Subcutaneous abdominal adipose tissue (tissue), 5 donors: ENCODE results near the gene POGLUT3.

Experiments used
- H3K27ac ChIP-seq: one replicate; pipeline ENCODE4 v1.7.0; 2013; ENCODE audit warnings: low read depth, mild to moderate bottlenecking, inconsistent platforms, low read length, moderate library complexity
- H3K27me3 ChIP-seq, 5 donors: one replicate each; pipeline ENCODE4 v1.7.0; 2013; ENCODE audit warnings: low read length in 5 of 5, inconsistent platforms in 1 of 5; ENCODE audit not compliant: control insufficient read depth in 5 of 5, insufficient read depth in 4 of 5
- H3K36me3 ChIP-seq, 5 donors: one replicate each; pipeline ENCODE4 v1.7.0; 2013; ENCODE audit warnings: low read length in 5 of 5; ENCODE audit not compliant: control insufficient read depth in 5 of 5, insufficient read depth in 5 of 5
- H3K4me1 ChIP-seq, 5 donors: one replicate each; pipeline ENCODE4 v1.7.0; 2013; ENCODE audit warnings: low read length in 5 of 5, mild to moderate bottlenecking in 3 of 5, moderate library complexity in 1 of 5; ENCODE audit not compliant: control insufficient read depth in 5 of 5, insufficient read depth in 5 of 5
- H3K4me3 ChIP-seq, 5 donors: one replicate each; pipeline ENCODE4 v1.7.0; 2013; ENCODE audit warnings: low read length in 5 of 5, low read depth in 1 of 5
- H3K9ac ChIP-seq, 5 donors: one replicate each; pipeline ENCODE4 v1.7.0; 2013; ENCODE audit warnings: low read length in 5 of 5, mild to moderate bottlenecking in 4 of 5, moderate library complexity in 3 of 5
- H3K9me3 ChIP-seq, 5 donors: one replicate each; pipeline ENCODE4 v1.7.0; 2013; ENCODE audit warnings: low read length in 5 of 5; ENCODE audit not compliant: control insufficient read depth in 5 of 5
- donor health status: healthy.
- donor health status: healthy.
- donor health status: healthy.
- donor health status: healthy.
- donor health status: healthy.

POGLUT3 gene

GRCh38 chr11:108498046-108498815, at the start of gene POGLUT3:
Gene POGLUT3 (minus strand): TSS chr11:108498384. CDS start chr11:108498366, 18 bp downstream.
- Histone ChIP-seq H3K9me3 (no peaks in the 10 kb centered on the region), H3K4me1 (peaks cover 0 to 21% (median 10%) of the 10 kb centered on the region in 5 donors), H3K36me3 (no peaks in the 10 kb centered on the region), H3K27me3 (no peaks in the 10 kb centered on the region), H3K9ac (peak within 1 kb of the TSS; percentile 64 to 85 (median 78)), H3K4me3 (peak within 1 kb of the TSS; percentile 69 to 85 (median 80)), H3K27ac (peak within 1 kb of the TSS; percentile 94)

- H3K4me1 ChIP-seq: peaks cover 0 to 5% (median 0%) of the 10 kb centered on the region in 5 donors
- H3K27me3 ChIP-seq: no peaks in the 10 kb centered on the region
- H3K27ac ChIP-seq: no peak overlapping the region
- no peak overlapping the region for H3K4me3 ChIP-seq
- no peaks in the 10 kb centered on the region for H3K9me3 ChIP-seq
- no peak overlapping the region for H3K9ac ChIP-seq
- no peaks in the 10 kb centered on the region for H3K36me3 ChIP-seq
Measured at GRCh38 chr11:108545909-108546501, 47.8 kb upstream of the POGLUT3 start.

- no peaks in the 10 kb centered on the region for H3K27me3 ChIP-seq
- peaks cover 0 to 5% (median 0%) of the 10 kb centered on the region in 5 donors for H3K4me1 ChIP-seq
- no peaks in the 10 kb centered on the region for H3K9me3 ChIP-seq
- H3K27ac ChIP-seq: no peak overlapping the region
- H3K9ac ChIP-seq: no peak overlapping the region
- H3K4me3 ChIP-seq: no peak overlapping the region
- no peaks in the 10 kb centered on the region for H3K36me3 ChIP-seq
Measured at GRCh38 chr11:108543316-108543964, 45.3 kb upstream of the POGLUT3 start.

- Histone ChIP-seq H3K27me3 (no peaks in the 10 kb centered on the region), H3K9me3 (no peaks in the 10 kb centered on the region), H3K36me3 (no peaks in the 10 kb centered on the region), H3K4me3 (no peak overlapping the region), H3K4me1 (peaks cover 0 to 5% (median 0%) of the 10 kb centered on the region in 5 donors), H3K27ac (no peak overlapping the region), H3K9ac (no peak overlapping the region)
Measured at GRCh38 chr11:108541531-108541930, 43.3 kb upstream of the POGLUT3 start.

GRCh38 chr11:108538502-108538901, 40.3 kb upstream of the POGLUT3 start:
- H3K27ac ChIP-seq: no peak overlapping the region
- H3K36me3 ChIP-seq: no peaks in the 10 kb centered on the region
- no peak overlapping the region for H3K4me3 ChIP-seq
- peaks cover 0 to 3% (median 0%) of the 10 kb centered on the region in 5 donors for H3K4me1 ChIP-seq
- no peak overlapping the region for H3K9ac ChIP-seq
- no peaks in the 10 kb centered on the region for H3K27me3 ChIP-seq
- no peaks in the 10 kb centered on the region for H3K9me3 ChIP-seq

- Histone ChIP-seq H3K4me3 (no peak overlapping the region), H3K9ac (no peak overlapping the region), H3K27me3 (no peaks in the 10 kb centered on the region), H3K4me1 (no peaks in the 10 kb centered on the region), H3K27ac (no peak overlapping the region), H3K9me3 (no peaks in the 10 kb centered on the region), H3K36me3 (no peaks in the 10 kb centered on the region)
Measured at GRCh38 chr11:108538022-108538424, 39.8 kb upstream of the POGLUT3 start.

GRCh38 chr11:108536783-108537182, 38.6 kb upstream of the POGLUT3 start:
- H3K4me3 ChIP-seq: no peak overlapping the region

GRCh38 chr11:108535384-108535955, 37.3 kb upstream of the POGLUT3 start:
- Histone ChIP-seq H3K4me1 (no peaks in the 10 kb centered on the region), H3K27me3 (no peaks in the 10 kb centered on the region), H3K27ac (no peak overlapping the region), H3K36me3 (no peaks in the 10 kb centered on the region), H3K4me3 (no peak overlapping the region), H3K9me3 (no peaks in the 10 kb centered on the region), H3K9ac (no peak overlapping the region)

More at GRCh38 chr11:108536783-108537182, 38.6 kb upstream of the POGLUT3 start:
- Histone ChIP-seq H3K27me3 (no peaks in the 10 kb centered on the region), H3K9ac (no peak overlapping the region), H3K9me3 (no peaks in the 10 kb centered on the region), H3K36me3 (no peaks in the 10 kb centered on the region), H3K4me1 (no peaks in the 10 kb centered on the region), H3K27ac (no peak overlapping the region)

- no peak overlapping the region for H3K4me3 ChIP-seq
- no peaks in the 10 kb centered on the region for H3K27me3 ChIP-seq
- H3K36me3 ChIP-seq: no peaks in the 10 kb centered on the region
- no peaks in the 10 kb centered on the region for H3K4me1 ChIP-seq
- no peak overlapping the region for H3K9ac ChIP-seq
- H3K27ac ChIP-seq: no peak overlapping the region
- H3K9me3 ChIP-seq: no peaks in the 10 kb centered on the region
Measured at GRCh38 chr11:108534274-108534882, 36.2 kb upstream of the POGLUT3 start.
